Ishikawa (cell line): ENCODE measurements around the gene FBLIM1.
"Not testable (repeated sequence)": the region's sequence is repeated elsewhere in the genome, so short reads cannot be mapped to it uniquely, and the experiment has no call there.

ENCODE experiments used
- CEBPB ChIP-seq: IDR thresholded peaks from 2 replicates; pipeline ENCODE4 v1.6.1; 2012
- CREB1 ChIP-seq: IDR thresholded peaks from 2 replicates; pipeline ENCODE4 v1.6.1; 2012; ENCODE audit warnings: low read depth
- EGR1 ChIP-seq: IDR thresholded peaks from 2 replicates; pipeline ENCODE4 v1.6.1; 2012
- EP300 ChIP-seq: IDR thresholded peaks from 2 replicates; pipeline ENCODE4 v1.6.1; 2012; ENCODE audit warnings: borderline replicate concordance
- FOXM1 ChIP-seq: IDR thresholded peaks from 2 replicates; pipeline ENCODE4 v1.6.1; 2012; ENCODE audit warnings: low read depth, borderline replicate concordance
- MAX ChIP-seq: IDR thresholded peaks from 2 replicates; pipeline ENCODE4 v1.6.1; 2012
- NFIC ChIP-seq: IDR thresholded peaks from 2 replicates; pipeline ENCODE4 v1.6.1; 2012
- RAD21 ChIP-seq: IDR thresholded peaks from 2 replicates; pipeline ENCODE4 v1.6.1; 2012; ENCODE audit warnings: low read depth
- REST ChIP-seq: IDR thresholded peaks from 2 replicates; pipeline ENCODE4 v1.6.1; 2012; ENCODE audit warnings: low read depth, mild to moderate bottlenecking
- TAF1 ChIP-seq: IDR thresholded peaks from 2 replicates; pipeline ENCODE4 v1.6.1; 2012; ENCODE audit warnings: low read depth, mild to moderate bottlenecking
- TCF12 ChIP-seq: IDR thresholded peaks from 2 replicates; pipeline ENCODE4 v1.6.1; 2012; ENCODE audit warnings: low read depth
- TEAD4 ChIP-seq: IDR thresholded peaks from 2 replicates; pipeline ENCODE4 v1.6.1; 2012
- USF1 ChIP-seq: IDR thresholded peaks from 2 replicates; pipeline ENCODE4 v1.6.1; 2012
- YY1 ChIP-seq: IDR thresholded peaks from 2 replicates; pipeline ENCODE4 v1.6.1; 2012; ENCODE audit warnings: low read depth
- ZBTB7A ChIP-seq: IDR thresholded peaks from 2 replicates; pipeline ENCODE4 v1.6.1; 2012; ENCODE audit warnings: low read depth

Gene FBLIM1

GRCh38 chr1:15807121-15807520, 48.5 kb downstream of the FBLIM1 start:
- TF ChIP-seq CREB1, result no peak
- TF ChIP-seq EGR1, result no peak
- no peak for TF ChIP-seq TAF1
- no peak for TF ChIP-seq NFIC
- no peak for TF ChIP-seq FOXM1
- TF ChIP-seq RAD21, result no peak
- TF ChIP-seq TEAD4, result no peak
- no peak for TF ChIP-seq TCF12
- no peak for TF ChIP-seq REST
- no peak for TF ChIP-seq ZBTB7A
- no peak for TF ChIP-seq CEBPB
- TF ChIP-seq USF1, result no peak
- TF ChIP-seq EP300, result no peak
- no peak for TF ChIP-seq MAX
- TF ChIP-seq YY1, result no peak

GRCh38 chr1:15807549-15807948, 49.0 kb downstream of the FBLIM1 start, which contains the start of gene UQCRHL:
TSS of gene UQCRHL (minus strand) at chr1:15807649. CDS start at chr1:15807649, 0 bp downstream.
- TF ChIP-seq EP300, EGR1, CREB1: not testable (repeated sequence)

- no peak for TF ChIP-seq USF1
- TF ChIP-seq YY1, result no peak
- TF ChIP-seq ZBTB7A, result no peak
- TF ChIP-seq EP300, result no peak
- TF ChIP-seq TCF12, result no peak
Measured at GRCh38 chr1:15808955-15809354, 50.4 kb downstream of the FBLIM1 start.

GRCh38 chr1:15810073-15810472, 51.5 kb downstream of the FBLIM1 start:
- TF ChIP-seq YY1, result no peak
- no peak for TF ChIP-seq EP300
- TF ChIP-seq REST, result no peak
- TF ChIP-seq CREB1, result no peak
- TF ChIP-seq RAD21, result no peak
- no peak for TF ChIP-seq TAF1

- TF ChIP-seq TAF1 (no peak), RAD21 (no peak), MAX (no peak), CEBPB (no peak), TCF12 (no peak), EP300 (no peak), TEAD4 (no peak), FOXM1 (no peak), EGR1 (no peak), YY1 (no peak), NFIC (no peak), USF1 (no peak), ZBTB7A (no peak), CREB1 (no peak), REST (no peak)
Measured at GRCh38 chr1:15816674-15817073, 58.1 kb downstream of the FBLIM1 start.
